Measurements from ENCODE around the gene INHA. TPM values are rescaled to one million over a fixed set of nuclear protein-coding genes. Genes with fewer than 3 reads are reported as not detected.

Gene INHA
- total RNA-seq, 2 donors from 2014 or later: 0.23 TPM; not detected in 1

- ATAC-seq: no peak
- H3K27ac Mint-ChIP-seq: no peak overlapping the region
- DNase-seq (ENCODE audit: low spot score in 2 of 2): no peak
- no peaks in the 10 kb centered on the region for H3K9me3 Mint-ChIP-seq
- H3K36me3 Mint-ChIP-seq: no peaks in the 10 kb centered on the region
Measured at GRCh38 chr2:219578811-219579613, 6.9 kb downstream of the INHA start.

DNA sequence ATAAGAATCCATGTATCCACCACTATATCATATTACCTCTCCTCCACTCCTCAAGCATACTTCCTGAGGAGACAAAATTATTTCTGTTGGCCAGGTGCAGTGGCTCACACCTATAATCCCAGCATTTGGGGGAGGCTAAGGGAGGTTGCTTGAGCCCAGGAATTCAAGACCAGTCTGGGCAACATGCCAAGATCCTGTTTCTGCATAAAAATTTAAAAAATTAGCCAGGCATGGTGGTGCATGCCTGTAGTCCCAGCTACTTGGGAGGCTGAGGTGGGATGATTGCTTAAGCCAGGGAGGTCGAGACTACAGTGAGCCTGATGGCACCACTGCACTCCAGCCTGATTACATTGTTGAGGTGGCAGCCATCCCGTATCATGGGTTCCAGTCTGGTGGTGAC lies 9.2 kb downstream of the INHA start:
- Mint-ChIP-seq H3K9me3 (no peaks in the 10 kb centered on the region), H3K36me3 (no peaks in the 10 kb centered on the region), H3K27ac (no peak overlapping the region)
- ATAC-seq: no peak
- no peak for DNase-seq (ENCODE audit: low spot score in 2 of 2)

- Mint-ChIP-seq H3K27ac (no peak overlapping the region), H3K36me3 (no peaks in the 10 kb centered on the region), H3K9me3 (no peaks in the 10 kb centered on the region)
- ATAC-seq: no peak
- no peak for DNase-seq (ENCODE audit: low spot score in 2 of 2)
Measured at GRCh38 chr2:219591091-219591490, 19.0 kb downstream of the INHA start.

DNA sequence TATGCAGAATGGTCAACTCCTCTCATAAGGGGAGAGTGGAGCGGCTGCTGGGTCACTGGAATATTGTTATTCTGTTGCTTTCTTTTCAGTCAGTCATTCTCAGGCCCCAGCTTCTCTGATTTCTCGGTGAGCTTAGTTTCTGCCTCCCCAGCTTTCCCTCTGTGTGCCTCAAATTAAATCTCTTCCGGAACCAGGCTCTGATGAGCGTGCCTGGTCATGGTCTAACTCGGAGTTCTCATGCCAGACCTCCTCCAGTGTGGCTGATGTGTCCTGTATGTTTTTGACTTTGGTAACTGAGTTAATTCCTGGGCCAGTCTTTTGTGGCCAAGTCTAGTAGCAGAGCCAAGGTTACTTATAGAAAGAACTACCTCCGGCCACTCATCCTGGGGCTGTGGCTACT lies 20.6 kb downstream of the INHA start:
- Mint-ChIP-seq H3K36me3 (no peaks in the 10 kb centered on the region), H3K9me3 (no peaks in the 10 kb centered on the region), H3K27ac (no peak overlapping the region)
- DNase-seq (ENCODE audit: low spot score in 2 of 2) (no peak), ATAC-seq (no peak)

GRCh38 chr2:219593154-219593553 lies 21.0 kb downstream of the INHA start:
- ATAC-seq: no peak
- Mint-ChIP-seq H3K9me3 (no peaks in the 10 kb centered on the region), H3K27ac (no peak overlapping the region), H3K36me3 (no peaks in the 10 kb centered on the region)
- DNase-seq (ENCODE audit: low spot score in 2 of 2): no peak

DNA sequence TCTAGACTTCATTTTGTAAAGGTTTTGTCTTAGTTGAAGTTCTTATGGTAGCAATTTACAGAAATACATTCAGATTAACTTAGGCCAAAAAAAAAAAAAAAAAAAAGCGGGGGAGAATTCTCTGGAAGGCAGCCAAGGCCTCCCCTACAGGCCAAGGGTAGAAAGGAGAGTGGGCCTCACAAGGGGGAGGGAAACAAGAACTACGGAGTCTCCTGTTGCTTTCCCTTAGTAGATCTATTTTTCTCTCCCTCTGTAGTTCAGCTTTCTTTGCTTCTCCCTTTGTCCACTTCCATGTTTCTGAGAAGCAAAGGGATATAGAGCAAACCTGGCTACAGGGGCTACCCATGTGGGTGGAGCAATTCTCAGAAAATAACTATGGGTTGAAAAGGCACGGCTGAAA lies 23.1 kb downstream of the INHA start:
- ATAC-seq: no peak

GRCh38 chr2:219596954-219597551 lies 24.9 kb downstream of the INHA start:
- Mint-ChIP-seq H3K36me3 (no peaks in the 10 kb centered on the region), H3K27ac (peak overlapping the region; percentile 91 to 98), H3K9me3 (no peaks in the 10 kb centered on the region)
- ATAC-seq (no peak), DNase-seq (ENCODE audit: low spot score in 2 of 2) (no peak)

More for the DNA sequence above, 23.1 kb downstream of the INHA start:
- H3K36me3 Mint-ChIP-seq: no peaks in the 10 kb centered on the region
- no peaks in the 10 kb centered on the region for H3K9me3 Mint-ChIP-seq
- H3K27ac Mint-ChIP-seq: no peak overlapping the region
- DNase-seq (ENCODE audit: low spot score in 2 of 2): no peak

DNA sequence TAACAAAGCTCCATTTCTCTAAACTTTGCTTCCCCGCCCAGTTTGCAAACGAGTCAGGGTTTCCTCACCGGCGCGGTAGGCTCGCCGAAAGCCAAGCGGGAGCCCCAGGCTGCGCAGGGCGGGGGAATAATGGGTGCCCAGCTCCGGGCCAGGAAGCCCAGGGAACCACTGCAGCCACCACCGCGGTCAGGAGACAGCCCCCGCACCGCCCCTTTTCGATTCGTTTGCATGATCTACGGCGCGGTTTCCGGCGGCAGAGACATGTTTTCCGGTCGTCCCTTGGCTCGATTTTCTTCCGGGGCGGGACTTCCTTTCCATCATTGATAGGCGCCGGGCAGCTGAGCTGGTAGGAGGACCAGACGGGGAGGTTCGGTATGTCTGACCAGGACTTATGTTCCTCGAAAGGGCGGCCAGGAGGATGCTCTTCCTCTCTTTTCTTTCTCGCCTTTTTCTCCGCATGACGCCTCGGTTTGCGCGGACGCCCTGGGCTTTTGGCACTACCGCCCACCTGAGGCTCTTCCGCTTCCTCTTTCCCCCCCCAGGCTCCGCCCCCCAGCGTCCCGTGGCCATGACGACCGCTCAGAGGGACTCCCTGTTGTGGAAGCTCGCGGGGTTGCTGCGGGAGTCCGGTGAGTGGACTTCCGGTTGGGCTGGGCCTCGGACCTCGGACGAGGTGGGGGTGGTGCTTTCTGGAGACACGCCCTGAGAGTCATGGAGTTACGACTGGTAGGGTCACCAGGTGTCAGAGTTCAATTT lies 25.6 kb downstream of the INHA start, which contains the start of gene STK11IP:
TSS of gene STK11IP (plus strand) at position 306 of the 756 bp plus-strand sequence. CDS start at position 569, 263 bp downstream.
- H3K36me3 Mint-ChIP-seq: no peaks in the 10 kb centered on the region
- H3K27ac Mint-ChIP-seq: peak within 1 kb of the TSS; percentile 91 to 98
- ATAC-seq (peak; percentile 93 to 94), DNase-seq (ENCODE audit: low spot score in 2 of 2) (peak; percentile 87 to 95)
- H3K9me3 Mint-ChIP-seq: no peaks in the 10 kb centered on the region

- Mint-ChIP-seq H3K36me3 (no peaks in the 10 kb centered on the region), H3K9me3 (no peaks in the 10 kb centered on the region), H3K27ac (peak overlapping the region; percentile 91 to 98)
- no peak for DNase-seq (ENCODE audit: low spot score in 2 of 2)
- no peak for ATAC-seq
Measured at GRCh38 chr2:219598308-219599078, 26.4 kb downstream of the INHA start.

DNA sequence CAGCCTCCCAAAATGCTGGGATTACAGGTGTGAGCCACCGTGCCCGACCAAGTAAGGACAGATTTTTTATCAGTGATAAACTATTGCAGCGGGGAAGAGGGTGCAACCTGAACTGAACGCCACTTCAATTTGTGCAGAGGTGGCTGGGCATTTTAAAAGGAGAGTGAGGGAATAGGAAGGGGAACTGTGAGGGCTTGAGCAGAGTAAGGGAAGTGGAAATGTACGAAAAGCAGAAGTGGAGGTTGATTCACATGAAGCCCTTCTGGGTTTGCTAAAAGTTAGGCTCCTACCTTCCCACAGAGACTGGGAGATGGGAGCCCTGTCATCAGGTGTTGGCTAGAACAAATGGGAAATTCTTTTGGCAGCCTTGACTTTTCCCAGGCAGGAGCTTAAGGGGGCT lies 31.7 kb downstream of the INHA start:
- Mint-ChIP-seq H3K36me3 (no peaks in the 10 kb centered on the region), H3K9me3 (no peaks in the 10 kb centered on the region), H3K27ac (peak overlapping the region in 1 of 2 donors; percentile 77)
- no peak for DNase-seq (ENCODE audit: low spot score in 2 of 2)
- ATAC-seq: no peak

DNA sequence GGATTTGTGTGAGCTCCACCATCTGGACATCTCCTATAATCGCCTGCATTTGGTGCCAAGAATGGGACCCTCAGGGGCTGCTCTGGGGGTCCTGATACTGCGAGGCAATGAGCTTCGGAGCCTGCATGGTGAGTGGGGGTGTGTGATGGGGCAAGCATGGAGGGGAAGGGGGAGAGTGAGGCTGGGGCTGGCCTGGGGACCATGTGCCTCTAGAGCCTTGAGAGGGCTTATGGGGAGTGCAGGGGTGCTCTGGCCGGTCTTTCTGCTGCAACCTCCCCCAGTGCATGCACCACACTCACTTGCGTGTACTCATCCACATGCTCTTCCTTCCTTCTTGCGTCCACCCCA lies 33.5 kb downstream of the INHA start:
- Mint-ChIP-seq H3K36me3 (no peaks in the 10 kb centered on the region), H3K27ac (no peak overlapping the region), H3K9me3 (no peaks in the 10 kb centered on the region)
- DNase-seq (ENCODE audit: low spot score in 2 of 2): no peak
- ATAC-seq: no peak

DNA sequence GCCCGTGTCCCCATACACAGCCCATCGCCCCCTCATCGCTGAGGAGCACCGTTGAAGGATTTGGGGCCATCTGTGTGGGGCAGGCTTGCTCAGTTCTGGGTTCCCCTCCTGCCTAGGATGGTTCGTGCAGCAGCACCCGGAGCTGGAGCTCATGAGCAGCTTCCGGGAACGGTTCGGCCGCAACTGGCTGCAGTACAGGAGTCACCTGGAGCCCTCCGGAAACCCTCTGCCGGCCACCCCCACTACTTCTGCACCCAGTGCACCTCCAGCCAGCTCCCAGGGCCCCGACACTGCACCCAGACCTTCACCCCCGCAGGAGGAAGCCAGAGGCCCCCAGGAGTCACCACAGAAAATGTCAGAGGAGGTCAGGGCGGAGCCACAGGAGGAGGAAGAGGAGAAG lies 35.8 kb downstream of the INHA start:
- Mint-ChIP-seq H3K36me3 (peaks cover 0 to 5% of the 10 kb centered on the region in 2 donors), H3K27ac (no peak overlapping the region), H3K9me3 (no peaks in the 10 kb centered on the region)
- ATAC-seq (no peak), DNase-seq (ENCODE audit: low spot score in 2 of 2) (no peak)

GRCh38 chr2:219608399-219608964 lies 36.4 kb downstream of the INHA start:
- H3K9me3 Mint-ChIP-seq: no peaks in the 10 kb centered on the region
- DNase-seq (ENCODE audit: low spot score in 2 of 2) (no peak), ATAC-seq (no peak)
- no peak overlapping the region for H3K27ac Mint-ChIP-seq
- H3K36me3 Mint-ChIP-seq: peaks cover 0 to 5% of the 10 kb centered on the region in 2 donors

DNA sequence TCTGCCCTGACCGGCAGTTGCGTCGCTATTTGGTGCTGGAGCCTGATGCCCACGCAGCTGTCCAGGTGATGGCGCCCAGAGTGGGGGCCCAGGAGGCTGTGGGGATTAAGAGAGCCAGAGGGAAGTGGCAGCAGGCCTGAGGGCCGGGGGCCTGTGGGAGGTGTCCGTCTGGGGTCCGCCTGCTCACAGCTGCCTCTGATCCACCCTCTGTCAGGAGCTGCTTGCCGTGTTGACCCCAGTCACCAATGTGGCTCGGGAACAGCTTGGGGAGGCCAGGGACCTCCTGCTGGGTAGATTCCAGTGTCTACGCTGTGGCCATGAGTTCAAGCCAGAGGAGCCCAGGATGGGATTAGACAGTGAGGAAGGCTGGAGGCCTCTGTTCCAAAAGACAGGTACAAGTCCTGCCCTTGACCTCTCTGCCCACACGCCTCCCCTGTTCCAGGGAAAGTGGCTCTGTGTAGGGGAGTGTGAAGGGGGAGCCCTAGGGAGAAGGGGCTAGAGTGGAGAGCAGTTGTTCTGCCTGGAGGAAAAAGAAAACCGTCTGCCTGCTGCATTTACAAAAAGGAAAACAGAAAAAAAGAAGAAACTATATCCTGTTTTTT lies 37.1 kb downstream of the INHA start:
- no peak for DNase-seq (ENCODE audit: low spot score in 2 of 2)
- peaks cover 0 to 5% of the 10 kb centered on the region in 2 donors for H3K36me3 Mint-ChIP-seq
- peak overlapping the region in 1 of 2 donors; percentile 73 for H3K27ac Mint-ChIP-seq
- H3K9me3 Mint-ChIP-seq: no peaks in the 10 kb centered on the region
- no peak for ATAC-seq

GRCh38 chr2:219611306-219611705 lies 39.2 kb downstream of the INHA start:
- no peak for ATAC-seq
- Mint-ChIP-seq H3K9me3 (no peaks in the 10 kb centered on the region), H3K36me3 (peaks cover 0 to 5% of the 10 kb centered on the region in 2 donors), H3K27ac (no peak overlapping the region)
- DNase-seq (ENCODE audit: low spot score in 2 of 2): no peak

Measured in activated naive CD4-positive, alpha-beta T cell treated with anti-CD3 and anti-CD28 coated beads, Interleukin-2, amount 50 U/mL, for 72 hours (primary cell).